Mucosa of descending colon (tissue), 3 donors: ENCODE measurements around the gene PDF. TPM values are rescaled to one million over a fixed set of nuclear protein-coding genes. Genes with fewer than 3 reads are reported as not detected.
A peak's percentile ranks its signal among the peaks of the same experiment; 100 is the strongest.

ENCODE experiments used
- ATAC-seq: fragments of 200-7000 bp; cut with Tn5 transposase; one replicate; pipeline ENCODE4 v1.9.1; 2020; ENCODE audit warnings: mild to moderate bottlenecking, moderate library complexity
- DNase-seq, 3 donors: peaks; one replicate each; pipeline ENCODE4 v3.0.0-alpha.2; 2020
- H3K36me3 ChIP-seq: fragments of 200-600 bp; one replicate; pipeline ENCODE4 v1.8.0; 2021; ENCODE audit warnings: low read depth, mild to moderate bottlenecking
- H3K4me1 ChIP-seq: fragments of 200-600 bp; one replicate; pipeline ENCODE4 v1.8.0; 2021; ENCODE audit warnings: low read depth, mild to moderate bottlenecking
- H3K4me3 ChIP-seq: fragments of 200-600 bp; one replicate; pipeline ENCODE4 v1.8.0; 2021; ENCODE audit warnings: mild to moderate bottlenecking
- H3K9me3 ChIP-seq: fragments of 200-600 bp; one replicate; pipeline ENCODE4 v1.8.0; 2021; ENCODE audit warnings: mild to moderate bottlenecking
- intact Hi-C, 2 donors: fragments of 100-400 bp; cut with DNase I in 1 of 2; cut with micrococcal nuclease in 1 of 2; formaldehyde crosslinking; loops; one replicate each; pipeline versions ENCODE4 v1.11.0 to v1.11.1; 2022; cut with DNase I, micrococcal nuclease
- total RNA-seq, 3 donors: library from RNA; stranded (reverse); fragmentation: NEBNext Ultra II Directional in 2 of 3; extraction: Animal tissue kit (Norgen Biotek cat#: 25700) in 2 of 3; gene quantifications; one replicate each; pipeline versions ENCODE4 v1.2.1 to v1.2.4, GENCODE V29; 2021 to 2023
- TF ChIP-seq, protein P1 (sequence below): fragments of 200-600 bp; IDR thresholded peaks from one replicate; pipeline ENCODE4 v1.8.0; 2022; ENCODE audit warnings: antibody characterized with exemption, mild to moderate bottlenecking
- donor health status: DM: no; HTN: no; CAD: no; lungs with moderate emphysema.
- donor health status: DM: no; HTN: no; CAD: no.
- donor health status: DM: no; HTN: yes; CAD: no.

PDF gene
- total RNA-seq, 3 donors from 2014 or later = 9.0 to 14.8 (median 10.0) TPM

DNA sequence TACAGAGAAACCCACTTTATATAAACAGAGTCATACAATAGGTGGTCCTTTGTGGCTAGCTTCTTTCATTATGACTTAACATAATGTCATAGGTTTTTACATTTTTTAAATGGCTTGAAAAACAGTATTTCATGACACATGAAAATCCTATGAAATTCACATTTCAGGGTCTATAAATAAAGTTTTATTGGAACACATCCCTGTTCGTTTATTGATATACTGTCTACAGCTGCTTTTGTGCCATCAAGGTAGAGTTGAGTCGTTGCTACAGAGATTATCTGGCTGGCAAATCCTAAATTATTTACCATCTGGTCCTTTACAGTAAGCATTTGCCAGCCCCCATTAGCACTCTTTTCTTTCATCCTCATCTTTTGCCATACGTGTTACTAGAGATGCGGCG is 16.9 kb downstream of the PDF start:
- H3K36me3 ChIP-seq = peaks cover 3% of the 10 kb centered on the region
- no peak overlapping the region for H3K4me3 ChIP-seq
- TF ChIP-seq, protein P1, sequence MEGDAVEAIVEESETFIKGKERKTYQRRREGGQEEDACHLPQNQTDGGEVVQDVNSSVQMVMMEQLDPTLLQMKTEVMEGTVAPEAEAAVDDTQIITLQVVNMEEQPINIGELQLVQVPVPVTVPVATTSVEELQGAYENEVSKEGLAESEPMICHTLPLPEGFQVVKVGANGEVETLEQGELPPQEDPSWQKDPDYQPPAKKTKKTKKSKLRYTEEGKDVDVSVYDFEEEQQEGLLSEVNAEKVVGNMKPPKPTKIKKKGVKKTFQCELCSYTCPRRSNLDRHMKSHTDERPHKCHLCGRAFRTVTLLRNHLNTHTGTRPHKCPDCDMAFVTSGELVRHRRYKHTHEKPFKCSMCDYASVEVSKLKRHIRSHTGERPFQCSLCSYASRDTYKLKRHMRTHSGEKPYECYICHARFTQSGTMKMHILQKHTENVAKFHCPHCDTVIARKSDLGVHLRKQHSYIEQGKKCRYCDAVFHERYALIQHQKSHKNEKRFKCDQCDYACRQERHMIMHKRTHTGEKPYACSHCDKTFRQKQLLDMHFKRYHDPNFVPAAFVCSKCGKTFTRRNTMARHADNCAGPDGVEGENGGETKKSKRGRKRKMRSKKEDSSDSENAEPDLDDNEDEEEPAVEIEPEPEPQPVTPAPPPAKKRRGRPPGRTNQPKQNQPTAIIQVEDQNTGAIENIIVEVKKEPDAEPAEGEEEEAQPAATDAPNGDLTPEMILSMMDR = no peak
- DNase-seq = no peak
- ATAC-seq = no peak
- peaks cover 17% of the 10 kb centered on the region for H3K4me1 ChIP-seq
- intact Hi-C loops = no loop called here
- H3K9me3 ChIP-seq = no peaks in the 10 kb centered on the region

DNA sequence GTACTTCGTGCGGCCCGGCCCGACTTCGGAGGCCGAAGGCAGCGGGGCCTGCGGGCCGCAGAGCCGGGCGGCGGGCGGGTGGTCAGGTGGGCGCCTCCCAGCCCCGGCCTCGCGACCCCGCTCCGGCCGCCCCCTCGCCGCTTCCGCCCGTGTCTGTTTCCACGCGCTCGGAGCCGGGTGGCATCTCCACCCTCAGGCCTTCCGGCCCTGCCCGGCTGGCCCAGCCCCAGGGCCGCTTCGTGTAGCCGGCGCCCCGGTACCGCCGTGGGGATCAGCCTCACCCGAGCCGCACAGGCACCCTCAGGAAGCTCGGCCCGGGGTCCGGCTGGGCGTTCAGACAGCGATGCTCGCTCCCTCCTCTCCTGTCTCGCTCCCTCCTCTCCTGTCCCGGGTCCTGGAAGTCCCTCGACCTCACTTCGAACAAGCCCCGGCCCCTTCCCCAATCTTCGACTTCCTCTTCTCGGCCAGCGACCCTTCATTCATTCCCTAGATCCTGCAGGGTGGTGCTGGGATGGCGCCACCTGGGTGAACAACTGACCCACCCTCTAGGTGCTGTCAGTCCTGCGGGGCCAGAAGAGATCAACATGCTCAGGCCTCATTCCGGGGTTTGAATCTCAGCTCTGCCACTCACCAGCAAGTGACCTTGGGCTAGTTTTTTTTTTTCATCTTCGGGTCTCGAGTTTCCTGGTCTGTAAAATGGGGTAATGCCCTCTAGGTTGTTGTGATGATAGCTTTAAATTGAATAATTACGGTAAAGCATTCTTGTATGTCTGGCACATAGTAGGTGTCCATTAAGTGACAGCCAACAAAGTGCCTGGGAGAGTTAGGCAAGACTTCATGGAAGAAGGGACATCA is 18.6 kb downstream of the PDF start:
- intact Hi-C loops = no loop called here
- TF ChIP-seq, protein P1 = no peak
- Histone ChIP-seq H3K4me3 (peak overlapping the region; percentile 98), H3K36me3 (peaks cover 3% of the 10 kb centered on the region), H3K4me1 (peaks cover 17% of the 10 kb centered on the region), H3K9me3 (no peaks in the 10 kb centered on the region)
- peak; percentile 68 for ATAC-seq
- peak; percentile 46 to 74 (median 74) for DNase-seq

DNA sequence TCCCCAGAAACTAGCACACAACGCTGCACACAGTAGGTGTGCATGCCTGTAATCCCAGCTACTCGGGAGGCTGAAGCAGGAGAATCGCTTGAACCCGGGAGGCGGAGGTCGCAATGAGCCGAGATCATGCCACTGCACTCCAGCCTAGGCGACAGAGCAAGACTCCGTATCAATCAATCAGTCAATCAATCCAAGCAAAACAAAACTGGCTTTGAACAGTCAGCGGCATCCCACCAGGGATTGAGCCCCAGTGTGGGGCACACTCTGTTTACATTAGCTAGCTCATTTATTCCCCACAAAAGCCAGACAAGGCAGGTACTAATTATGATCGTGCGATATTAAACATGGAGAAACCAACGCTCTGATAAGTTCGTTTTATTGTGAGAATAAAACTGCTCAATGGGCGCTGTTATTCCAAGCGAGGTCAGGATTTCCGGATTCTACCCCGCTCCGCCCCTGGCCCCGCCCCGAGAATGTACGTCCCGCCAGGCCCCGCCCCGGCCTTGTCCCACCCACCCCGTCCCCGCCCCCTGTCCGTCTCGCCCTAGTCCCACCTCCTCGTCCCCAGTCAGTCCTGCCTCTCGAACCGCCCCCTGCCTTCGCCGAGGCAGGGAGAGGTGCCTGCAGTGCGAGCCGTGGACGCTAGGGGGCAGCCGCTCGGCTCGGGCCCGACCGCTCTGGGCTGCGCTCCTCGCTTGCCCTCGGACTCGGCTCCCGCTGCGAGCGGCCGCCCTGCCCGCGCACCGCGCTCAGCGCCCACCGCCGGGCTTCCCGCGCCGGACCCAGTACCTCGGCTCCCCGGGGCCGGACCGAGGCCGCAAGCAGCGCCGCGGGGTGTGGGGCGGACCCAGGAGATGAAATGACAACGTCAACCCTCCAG is 19.5 kb downstream of the PDF start, which contains the start of gene VPS4A:
Gene VPS4A, plus strand, starts transcription at position 698 of the 880 bp plus-strand sequence. Its CDS starts 162 bp downstream, at position 860.
- ATAC-seq (peak; percentile 98), DNase-seq (peak; percentile 97 to 99 (median 98))
- TF ChIP-seq, protein P1 = peak; percentile 97
- Histone ChIP-seq H3K9me3 (no peaks in the 10 kb centered on the region), H3K4me3 (peak within 1 kb of the TSS; percentile 98), H3K4me1 (peaks cover 17% of the 10 kb centered on the region), H3K36me3 (no peaks in the 10 kb centered on the region)
- intact Hi-C loops = no loop called here

DNA sequence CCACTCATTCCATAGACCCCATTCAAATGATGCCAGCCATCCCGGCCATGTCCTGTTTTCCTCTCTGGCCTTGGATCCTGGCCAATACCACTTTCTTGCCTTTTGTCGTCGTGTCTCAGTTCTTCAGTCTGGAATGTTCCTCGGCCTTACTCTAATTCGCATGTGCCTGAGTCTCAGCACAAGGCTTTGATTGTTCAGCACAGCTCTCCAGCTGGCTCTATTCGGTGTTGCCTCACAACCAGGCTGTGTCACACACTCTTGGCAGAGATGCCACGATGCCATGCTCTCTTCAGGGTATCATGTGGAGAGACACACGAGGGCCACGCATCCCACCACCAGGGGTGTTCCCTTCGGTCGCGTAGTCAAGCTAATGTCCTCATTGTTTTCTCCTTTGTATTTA is 21.1 kb downstream of the PDF start:
- peaks cover 17% of the 10 kb centered on the region for H3K4me1 ChIP-seq
- ATAC-seq (no peak), DNase-seq (no peak)
- TF ChIP-seq, protein P1 = no peak
- no peaks in the 10 kb centered on the region for H3K36me3 ChIP-seq
- H3K4me3 ChIP-seq = no peak overlapping the region
- H3K9me3 ChIP-seq = no peaks in the 10 kb centered on the region
- intact Hi-C loops = no loop called here

DNA sequence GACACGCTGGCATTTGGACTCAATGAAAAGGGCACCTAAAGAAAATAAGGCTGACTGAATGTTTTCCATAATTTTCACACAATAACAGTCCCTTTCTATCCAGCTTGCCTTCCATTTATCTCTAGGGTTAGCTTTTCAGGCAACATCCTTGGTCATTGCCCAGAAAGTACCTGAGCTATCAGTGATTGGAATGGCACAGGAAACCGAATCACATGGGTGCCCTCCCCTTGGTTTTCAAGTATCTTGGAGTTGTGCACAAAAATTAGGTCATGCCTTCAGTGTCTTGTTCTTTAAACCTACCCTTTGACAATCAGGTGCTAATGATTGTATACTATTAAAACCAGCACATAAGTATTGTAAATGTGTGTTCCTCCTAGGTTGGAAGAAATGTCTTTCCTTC is 22.5 kb downstream of the PDF start:
- no peak for ATAC-seq
- Histone ChIP-seq H3K36me3 (no peaks in the 10 kb centered on the region), H3K9me3 (no peaks in the 10 kb centered on the region), H3K4me1 (peaks cover 15% of the 10 kb centered on the region), H3K4me3 (no peak overlapping the region)
- TF ChIP-seq, protein P1 = no peak
- DNase-seq = no peak
- intact Hi-C loops = no loop called here
